Measurements from ENCODE around the gene IGFBP1.

- no peak for TF ChIP-seq TAF1 (IDR thresholded peaks at IDR 0.05; ENCODE audit: borderline replicate concordance, low read depth, low read length)
- TF ChIP-seq POLR2AphosphoS5 (IDR thresholded peaks at IDR 0.05; ENCODE audit: low read depth, low read length), result no peak
These were observed 52.7 kb downstream of the IGFBP1 start for GRCh38 chr7:45940939-45941338.

Data from GM12892 (cell line).